C4-2B (cell line): ENCODE data around the gene IFNA5.

Experiments used
- ZFX ChIP-seq: fragments of 450-650 bp; IDR thresholded peaks from 2 replicates; pipeline ENCODE4 v1.6.1; 2017
- TF ChIP-seq, protein P1 (sequence below): fragments of 450-650 bp; conservative IDR thresholded peaks from 2 replicates; pipeline ENCODE4 v1.5.1; 2017; ENCODE audit warnings: mild to moderate bottlenecking

DNA sequence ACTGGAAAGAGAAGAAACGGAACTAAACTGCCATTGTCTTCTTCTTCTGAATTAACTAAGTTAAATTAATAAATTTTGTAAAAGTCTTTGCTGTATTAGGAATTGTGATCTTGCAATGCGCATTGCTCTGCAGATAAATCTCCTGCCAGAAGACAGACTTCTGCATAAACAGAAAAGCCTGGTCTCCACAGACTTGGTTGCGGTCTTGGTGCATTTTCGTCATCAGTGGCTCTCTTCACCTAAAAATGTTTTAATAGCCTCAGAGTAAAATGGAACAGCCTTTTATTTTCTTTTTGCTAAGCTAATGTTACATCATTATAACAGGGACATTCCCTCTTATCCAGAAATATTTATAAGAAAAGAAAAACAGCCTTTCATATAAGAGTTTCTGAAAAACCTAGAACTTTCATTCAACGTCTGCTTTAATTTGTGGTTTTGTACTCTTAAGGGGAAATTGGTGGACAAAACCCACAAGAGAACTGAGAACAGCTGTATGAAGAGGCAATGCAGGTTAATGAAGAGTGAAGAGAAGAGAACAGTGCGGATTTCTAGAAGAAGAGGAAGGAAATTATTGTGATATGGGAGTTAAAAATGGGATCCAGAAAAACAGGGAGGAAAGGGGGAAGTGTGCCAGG lies 10.1 kb downstream of the IFNA5 start:
- TF ChIP-seq, protein P1, sequence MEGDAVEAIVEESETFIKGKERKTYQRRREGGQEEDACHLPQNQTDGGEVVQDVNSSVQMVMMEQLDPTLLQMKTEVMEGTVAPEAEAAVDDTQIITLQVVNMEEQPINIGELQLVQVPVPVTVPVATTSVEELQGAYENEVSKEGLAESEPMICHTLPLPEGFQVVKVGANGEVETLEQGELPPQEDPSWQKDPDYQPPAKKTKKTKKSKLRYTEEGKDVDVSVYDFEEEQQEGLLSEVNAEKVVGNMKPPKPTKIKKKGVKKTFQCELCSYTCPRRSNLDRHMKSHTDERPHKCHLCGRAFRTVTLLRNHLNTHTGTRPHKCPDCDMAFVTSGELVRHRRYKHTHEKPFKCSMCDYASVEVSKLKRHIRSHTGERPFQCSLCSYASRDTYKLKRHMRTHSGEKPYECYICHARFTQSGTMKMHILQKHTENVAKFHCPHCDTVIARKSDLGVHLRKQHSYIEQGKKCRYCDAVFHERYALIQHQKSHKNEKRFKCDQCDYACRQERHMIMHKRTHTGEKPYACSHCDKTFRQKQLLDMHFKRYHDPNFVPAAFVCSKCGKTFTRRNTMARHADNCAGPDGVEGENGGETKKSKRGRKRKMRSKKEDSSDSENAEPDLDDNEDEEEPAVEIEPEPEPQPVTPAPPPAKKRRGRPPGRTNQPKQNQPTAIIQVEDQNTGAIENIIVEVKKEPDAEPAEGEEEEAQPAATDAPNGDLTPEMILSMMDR, result no peak
- TF ChIP-seq ZFX, result no peak
